GM19455 (cell line): ENCODE data around the gene PIWIL4.
A peak's percentile ranks its signal among the peaks of the same experiment; 100 is the strongest.

Source experiments
- ATAC-seq: cut with Tn5 transposase; IDR thresholded peaks from one replicate; pipeline ENCODE4 v1.9.1; 2021; ENCODE audit not compliant: unreplicated experiment

The PIWIL4 gene

DNA sequence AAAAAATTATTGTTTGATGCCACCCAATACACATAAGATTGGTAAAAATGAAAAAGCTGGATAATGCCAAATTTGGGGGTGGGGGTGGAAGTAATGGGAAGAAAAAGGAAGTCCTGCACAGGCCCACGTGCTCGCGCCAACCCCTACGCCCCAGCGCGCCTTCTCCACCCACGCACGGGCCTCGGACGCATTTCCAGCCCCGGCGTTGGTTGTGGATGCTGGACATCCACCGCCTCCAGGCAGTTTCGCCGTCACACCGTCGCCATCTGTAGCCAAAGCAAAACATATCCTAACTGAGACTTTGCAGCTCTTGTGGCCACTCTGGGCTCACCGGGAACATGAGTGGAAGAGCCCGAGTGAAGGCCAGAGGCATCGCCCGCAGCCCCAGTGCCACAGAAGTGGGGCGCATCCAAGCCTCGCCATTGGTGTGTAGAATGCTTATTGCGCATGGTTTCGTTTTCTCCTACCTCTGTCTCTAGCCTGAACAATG lies at the start of gene PIWIL4:
Gene PIWIL4 (plus strand): TSS at position 188 of the 490 bp plus-strand sequence. CDS start 151 bp downstream, at position 339.
- no peak for ATAC-seq

DNA sequence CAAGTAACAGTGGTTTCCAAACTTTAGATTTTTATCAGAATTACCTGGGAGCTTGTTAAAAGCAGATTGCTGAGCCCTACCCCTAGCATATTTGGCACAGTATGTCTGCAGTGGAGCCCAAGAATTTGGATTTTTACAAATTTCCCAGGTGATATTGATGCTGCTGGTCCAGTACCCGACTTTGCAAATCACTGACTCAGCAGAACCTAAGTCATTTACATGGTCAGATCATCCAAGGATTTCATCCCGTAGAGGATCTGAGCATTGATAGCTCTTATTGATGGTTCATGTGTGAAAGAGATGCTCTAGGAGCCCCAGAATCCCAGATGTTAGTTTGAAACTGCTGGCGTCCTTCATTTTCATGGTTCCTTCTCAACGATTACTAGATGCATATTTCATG lies 48.9 kb upstream of the PIWIL4 start:
- ATAC-seq, result no peak

DNA sequence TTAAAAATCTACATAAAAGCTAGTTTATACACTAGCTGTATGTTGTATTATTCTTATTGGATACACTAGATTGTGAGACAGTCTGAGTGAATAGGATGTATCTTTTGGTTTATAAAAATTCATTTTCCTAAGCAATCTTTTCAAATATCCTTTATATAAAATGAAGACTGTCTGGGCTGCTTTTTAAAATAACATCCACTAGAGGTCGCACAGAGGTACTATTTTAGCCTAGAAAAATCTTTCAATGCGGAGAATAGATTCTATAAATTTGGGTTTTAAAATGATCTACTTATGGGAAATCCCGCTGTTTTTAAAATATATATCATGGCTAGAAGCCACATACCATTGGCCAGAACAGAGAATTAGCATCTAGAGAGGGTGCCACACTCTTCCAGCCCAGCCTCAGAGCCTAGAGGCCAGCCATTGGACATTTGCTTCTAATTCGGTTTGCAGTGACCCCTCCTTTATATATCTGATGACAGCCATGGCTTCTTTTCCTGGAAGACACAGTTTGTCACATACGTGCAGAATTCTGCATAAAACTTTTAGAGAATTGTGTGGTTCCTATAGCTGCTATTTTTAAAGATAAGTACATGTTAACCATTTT lies 47.6 kb upstream of the PIWIL4 start:
- ATAC-seq, result no peak

DNA sequence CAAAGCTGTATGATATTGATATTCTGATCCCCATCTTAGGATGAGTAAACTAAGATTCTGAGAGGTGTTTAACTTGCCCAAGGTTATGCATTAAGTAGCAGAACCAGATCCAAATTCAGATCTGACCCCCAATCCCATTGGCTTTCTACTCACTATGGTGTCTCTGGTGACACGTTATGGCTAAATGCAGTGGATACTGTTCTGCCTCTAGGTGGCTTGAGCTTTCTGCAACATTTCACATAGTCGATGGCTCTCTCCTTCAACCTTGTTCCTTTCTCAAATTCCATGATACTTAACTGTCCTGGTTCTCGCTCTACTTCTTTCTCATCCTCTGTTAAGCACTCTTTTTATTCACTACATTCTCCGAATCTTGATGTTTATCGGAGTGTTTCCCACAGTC lies 45.5 kb upstream of the PIWIL4 start:
- ATAC-seq, result no peak

DNA sequence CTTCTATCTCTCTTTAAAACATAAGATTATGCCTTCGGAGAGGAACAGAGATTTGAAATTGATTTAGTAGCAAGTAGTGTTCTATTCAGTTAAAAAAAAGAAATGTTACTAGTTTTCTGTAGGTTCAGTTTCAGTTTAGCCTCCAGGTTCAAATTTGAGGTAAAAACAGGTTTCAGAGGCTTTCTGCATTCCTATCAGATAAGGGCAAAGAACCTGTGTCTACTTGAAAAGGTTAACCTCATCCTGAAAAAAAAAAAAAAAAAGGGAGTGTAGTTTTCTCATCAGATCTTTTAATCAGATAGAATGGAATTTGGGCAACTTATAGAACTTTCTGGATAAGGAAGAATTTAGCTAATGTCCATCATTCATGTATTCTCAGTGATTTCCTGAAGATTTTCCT lies 42.8 kb upstream of the PIWIL4 start:
- no peak for ATAC-seq

DNA sequence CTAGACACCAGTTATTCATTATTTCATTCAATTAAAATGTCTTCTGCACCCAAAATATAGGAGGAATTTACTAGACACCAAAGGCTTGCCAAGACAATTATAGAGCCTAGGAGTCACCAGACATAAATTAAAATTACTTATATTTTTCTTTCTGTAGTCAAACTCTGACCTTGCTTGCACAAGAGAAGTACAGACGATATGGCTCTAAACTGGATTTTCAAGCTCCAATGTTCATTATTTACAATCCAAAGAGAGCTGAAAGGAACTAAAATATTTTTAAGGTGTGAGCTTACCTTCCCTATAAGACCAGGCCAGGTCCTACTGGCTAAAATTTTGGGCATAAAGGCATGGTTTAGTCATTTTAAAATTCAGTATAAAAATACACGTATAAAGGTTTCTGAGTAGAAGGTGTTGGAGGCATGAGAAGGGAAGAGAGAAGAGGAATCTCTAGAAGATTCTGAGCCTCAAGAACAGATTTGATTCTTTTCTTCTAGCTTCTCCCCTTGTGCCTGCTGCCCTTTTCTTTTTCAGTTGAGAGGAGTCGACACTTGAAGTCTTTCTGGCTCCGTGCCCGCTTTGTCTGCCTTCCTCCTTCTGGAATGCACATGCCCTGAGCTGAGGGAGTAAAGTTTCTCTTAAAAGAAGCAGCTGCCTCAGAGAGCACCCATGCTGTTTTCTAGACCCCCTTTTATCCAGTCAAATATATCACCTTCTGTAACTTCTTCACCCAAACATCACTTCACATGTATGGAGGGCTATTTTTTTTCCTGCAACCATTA lies 41.4 kb upstream of the PIWIL4 start:
- ATAC-seq, result no peak

DNA sequence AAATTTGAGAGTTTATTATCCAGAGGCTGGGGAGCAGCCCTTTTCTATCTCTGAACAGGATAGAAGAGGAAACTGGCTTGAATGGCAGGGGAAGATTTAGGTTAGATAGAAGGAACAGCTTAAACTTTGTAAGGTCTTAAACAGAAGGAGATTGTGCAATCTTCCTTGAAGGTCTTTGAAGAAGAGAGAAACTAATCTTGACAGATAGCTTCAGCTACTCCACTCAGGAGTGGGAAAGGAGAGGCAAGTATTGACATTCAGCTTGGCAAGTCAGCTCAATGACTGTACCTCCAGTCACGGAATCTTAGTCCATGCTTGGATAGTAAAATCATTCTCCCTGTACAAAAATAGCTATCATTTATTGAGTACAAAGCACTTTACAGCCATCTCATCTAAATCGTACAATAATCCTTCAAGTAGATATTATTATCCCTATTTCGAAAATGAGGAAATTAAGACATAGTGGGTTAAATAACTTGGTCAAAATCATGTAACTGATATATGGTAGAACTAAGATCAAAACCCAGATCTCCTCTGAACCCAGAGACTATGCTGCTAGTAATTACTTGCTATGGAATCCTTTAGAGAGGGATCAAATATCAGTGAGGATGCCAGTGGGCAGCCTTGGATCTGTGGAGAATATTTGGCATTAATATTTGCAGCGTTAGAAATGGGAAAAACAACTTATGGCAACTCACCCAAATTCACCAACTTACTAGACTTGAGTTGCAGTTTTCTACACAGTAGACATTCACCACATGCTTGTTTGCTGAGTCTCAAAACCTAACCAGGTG lies 40.3 kb upstream of the PIWIL4 start:
- ATAC-seq, result no peak

DNA sequence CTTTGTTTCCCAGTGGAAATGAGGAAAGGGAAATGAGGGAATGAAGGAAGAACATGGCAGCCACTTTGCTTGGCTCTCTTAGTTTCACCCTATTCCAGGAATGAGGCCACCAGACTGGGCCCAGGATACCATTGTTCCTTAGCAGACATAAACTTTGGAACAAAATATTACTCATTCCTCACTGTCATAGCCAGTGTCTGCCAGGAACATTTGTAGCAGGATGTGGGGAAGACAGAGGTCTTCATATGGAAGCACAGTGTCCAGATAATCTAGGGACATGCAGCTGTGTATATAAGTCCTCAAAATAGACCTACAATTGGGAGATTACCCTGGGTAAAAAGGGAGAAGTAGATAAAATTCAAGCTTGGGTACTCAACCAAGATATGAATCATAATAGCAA lies 38.6 kb upstream of the PIWIL4 start:
- ATAC-seq, result no peak

DNA sequence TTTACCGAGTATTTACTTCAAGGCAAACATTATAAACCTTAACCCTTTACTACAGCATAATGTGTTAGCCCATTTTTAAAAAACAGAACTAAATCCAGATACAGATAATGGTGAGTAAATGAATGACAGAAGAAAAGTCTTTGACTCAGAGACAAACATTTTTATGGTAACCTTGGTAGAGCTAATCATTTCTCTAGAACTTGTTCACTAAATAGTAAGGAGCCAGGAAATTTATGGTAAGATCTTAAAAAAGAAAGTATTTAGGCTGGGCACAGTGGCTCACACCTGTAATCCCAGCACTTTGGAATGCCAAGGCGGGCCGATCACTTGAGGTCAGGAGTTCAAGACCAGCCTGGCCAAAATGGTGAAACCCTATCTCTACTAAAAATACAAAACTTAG lies 35.0 kb upstream of the PIWIL4 start:
- no peak for ATAC-seq

DNA sequence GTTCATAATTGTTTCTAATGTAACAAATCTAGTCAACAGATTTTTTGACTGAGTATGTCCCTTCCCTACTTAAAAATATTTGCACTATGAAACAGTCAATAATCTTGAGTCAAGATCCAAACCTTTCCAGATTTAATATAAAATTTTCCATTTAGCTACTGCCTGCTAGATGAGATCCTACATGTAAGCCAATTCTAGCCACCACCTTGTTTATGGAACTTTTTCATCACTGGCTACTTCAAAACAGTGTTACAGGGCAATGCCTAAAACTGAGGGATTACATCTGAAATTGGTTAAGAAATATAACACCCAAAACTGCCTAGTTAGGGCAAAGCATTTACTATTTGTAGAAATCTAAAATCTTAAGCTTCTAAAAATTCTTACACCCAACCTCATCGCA lies 34.0 kb upstream of the PIWIL4 start:
- no peak for ATAC-seq

DNA sequence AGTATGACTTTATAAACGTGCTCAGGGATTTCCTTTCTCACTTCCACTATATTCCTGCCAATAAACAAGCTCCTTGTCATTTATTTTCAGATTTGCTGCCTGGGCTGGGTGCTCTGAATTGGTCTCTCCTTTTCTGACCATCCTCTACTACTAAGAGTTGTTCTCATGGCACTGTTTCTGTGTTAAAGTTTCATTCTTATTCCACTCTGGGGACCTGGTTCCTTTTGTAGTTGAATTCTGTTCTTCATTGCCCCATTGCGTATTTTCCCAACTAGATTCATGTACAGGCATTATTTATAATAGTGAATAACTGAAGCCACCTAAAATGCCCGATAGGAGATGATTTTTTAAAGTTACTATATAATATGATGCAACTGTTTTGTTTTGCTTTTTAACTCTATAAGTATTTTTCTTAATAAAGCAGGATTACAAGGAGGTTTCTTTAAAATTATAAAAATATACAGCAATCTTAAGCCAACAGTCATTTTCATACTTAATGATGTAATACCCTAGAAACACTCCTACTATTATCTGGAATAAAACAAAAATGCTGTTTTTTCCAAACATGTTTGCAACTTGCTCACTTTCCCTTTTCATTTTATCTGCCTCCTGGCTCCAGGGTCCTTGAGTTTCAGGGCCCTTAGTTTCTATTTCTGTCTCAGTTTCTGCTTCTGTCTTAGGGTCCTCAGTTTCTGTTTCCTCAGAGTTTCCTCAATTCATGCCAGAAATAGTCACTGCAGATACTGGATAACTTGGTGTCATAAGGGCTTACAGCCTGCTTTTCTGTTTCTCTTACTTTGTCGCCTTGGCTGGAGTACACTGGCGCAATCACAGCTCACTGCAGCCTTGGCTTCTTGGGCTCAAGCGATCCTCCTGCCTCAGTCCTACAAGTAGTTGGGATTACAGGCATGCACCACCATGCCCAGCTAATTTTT lies 33.2 kb upstream of the PIWIL4 start:
- no peak for ATAC-seq

DNA sequence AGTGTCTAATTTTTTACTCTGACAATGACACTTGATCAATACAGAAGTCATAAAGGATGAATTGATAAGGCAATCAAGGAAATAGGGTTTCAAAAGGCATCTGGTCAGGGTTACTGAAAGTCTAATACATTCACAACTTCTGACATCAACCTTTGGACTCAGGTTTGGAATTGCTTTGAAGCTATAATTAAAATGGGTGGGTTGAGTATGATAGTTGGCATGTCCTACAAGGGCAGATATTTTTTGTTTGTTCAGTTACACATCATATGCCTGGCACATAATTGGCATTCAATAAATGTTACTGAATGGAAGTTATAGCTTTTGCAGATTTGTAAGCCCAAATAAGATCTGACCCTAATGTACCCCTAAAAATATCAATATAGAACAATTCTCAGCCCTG lies 30.8 kb upstream of the PIWIL4 start:
- no peak for ATAC-seq

DNA sequence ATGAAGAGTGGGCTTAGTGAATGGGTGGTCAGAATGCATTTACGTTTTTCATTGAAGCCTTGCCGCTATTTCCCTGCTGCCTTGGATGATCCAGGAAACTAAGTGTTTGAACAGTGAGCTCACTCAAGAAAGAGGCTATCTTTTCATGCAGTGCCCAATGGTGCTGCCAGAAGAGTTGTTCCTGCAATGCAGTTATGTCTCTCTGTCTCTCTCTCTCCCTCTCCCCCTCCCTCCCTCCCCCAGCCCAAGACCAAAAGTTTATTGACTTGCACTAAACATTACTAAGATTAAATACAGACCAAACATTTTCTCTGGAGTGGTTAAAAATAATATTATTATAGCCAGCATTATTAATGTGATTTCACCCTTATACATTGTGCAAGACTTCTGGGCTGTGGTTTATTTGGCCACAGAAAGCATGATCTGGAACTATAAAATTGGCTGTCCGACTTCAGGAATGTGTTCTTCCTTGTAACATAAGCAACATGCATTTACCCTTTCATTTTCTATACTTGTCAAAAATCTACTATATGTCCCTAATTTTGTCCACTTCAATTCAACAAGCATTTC lies 30.1 kb upstream of the PIWIL4 start:
- no peak for ATAC-seq

DNA sequence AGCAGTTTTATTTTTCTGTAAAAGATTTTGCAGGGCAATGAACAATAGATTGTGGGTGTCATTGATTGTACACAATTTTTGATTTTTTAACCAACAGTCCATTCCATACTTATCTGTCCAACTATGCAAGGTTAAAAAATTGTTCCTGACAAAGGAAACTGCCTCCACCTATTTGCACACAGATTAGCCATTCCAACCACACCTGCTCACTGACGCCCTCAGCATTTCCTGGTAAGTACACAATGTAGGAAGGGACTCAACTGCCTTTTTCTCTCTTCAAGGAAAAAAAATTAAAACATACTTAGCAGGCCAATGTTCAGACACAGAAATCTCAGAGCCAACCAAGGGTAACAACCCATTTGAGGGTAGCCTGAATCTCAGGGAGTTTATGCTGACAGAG lies 27.7 kb upstream of the PIWIL4 start:
- no peak for ATAC-seq

DNA sequence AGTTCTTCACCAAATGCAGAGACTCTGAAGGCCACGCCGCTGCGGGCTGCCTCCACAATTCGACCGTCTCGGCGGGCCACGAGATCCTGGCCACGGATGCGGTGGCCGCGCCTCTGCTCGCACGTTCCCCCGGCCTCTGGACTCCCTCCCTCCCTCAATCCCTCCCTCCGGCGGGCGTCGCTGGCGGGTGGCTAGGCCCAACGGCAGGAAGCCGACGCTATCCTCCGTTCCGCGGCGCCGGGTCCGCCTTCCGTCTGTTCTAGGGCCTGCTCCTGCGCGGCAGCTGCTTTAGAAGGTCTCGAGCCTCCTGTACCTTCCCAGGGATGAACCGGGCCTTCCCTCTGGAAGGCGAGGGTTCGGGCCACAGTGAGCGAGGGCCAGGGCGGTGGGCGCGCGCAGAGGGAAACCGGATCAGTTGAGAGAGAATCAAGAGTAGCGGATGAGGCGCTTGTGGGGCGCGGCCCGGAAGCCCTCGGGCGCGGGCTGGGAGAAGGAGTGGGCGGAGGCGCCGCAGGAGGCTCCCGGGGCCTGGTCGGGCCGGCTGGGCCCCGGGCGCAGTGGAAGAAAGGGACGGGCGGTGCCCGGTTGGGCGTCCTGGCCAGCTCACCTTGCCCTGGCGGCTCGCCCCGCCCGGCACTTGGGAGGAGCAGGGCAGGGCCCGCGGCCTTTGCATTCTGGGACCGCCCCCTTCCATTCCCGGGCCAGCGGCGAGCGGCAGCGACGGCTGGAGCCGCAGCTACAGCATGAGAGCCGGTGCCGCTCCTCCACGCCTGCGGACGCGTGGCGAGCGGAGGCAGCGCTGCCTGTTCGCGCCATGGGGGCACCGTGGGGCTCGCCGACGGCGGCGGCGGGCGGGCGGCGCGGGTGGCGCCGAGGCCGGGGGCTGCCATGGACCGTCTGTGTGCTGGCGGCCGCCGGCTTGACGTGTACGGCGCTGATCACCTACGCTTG lies 23.2 kb upstream of the PIWIL4 start, which contains the start of gene FUT4:
Gene FUT4 (plus strand): TSS at position 227 of the 951 bp plus-strand sequence. CDS start 213 bp downstream, at position 440.
- peak; percentile 88 for ATAC-seq

DNA sequence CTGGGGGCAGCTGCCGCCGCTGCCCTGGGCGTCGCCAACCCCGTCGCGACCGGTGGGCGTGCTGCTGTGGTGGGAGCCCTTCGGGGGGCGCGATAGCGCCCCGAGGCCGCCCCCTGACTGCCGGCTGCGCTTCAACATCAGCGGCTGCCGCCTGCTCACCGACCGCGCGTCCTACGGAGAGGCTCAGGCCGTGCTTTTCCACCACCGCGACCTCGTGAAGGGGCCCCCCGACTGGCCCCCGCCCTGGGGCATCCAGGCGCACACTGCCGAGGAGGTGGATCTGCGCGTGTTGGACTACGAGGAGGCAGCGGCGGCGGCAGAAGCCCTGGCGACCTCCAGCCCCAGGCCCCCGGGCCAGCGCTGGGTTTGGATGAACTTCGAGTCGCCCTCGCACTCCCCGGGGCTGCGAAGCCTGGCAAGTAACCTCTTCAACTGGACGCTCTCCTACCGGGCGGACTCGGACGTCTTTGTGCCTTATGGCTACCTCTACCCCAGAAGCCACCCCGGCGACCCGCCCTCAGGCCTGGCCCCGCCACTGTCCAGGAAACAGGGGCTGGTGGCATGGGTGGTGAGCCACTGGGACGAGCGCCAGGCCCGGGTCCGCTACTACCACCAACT lies 22.4 kb upstream of the PIWIL4 start:
- no peak for ATAC-seq

DNA sequence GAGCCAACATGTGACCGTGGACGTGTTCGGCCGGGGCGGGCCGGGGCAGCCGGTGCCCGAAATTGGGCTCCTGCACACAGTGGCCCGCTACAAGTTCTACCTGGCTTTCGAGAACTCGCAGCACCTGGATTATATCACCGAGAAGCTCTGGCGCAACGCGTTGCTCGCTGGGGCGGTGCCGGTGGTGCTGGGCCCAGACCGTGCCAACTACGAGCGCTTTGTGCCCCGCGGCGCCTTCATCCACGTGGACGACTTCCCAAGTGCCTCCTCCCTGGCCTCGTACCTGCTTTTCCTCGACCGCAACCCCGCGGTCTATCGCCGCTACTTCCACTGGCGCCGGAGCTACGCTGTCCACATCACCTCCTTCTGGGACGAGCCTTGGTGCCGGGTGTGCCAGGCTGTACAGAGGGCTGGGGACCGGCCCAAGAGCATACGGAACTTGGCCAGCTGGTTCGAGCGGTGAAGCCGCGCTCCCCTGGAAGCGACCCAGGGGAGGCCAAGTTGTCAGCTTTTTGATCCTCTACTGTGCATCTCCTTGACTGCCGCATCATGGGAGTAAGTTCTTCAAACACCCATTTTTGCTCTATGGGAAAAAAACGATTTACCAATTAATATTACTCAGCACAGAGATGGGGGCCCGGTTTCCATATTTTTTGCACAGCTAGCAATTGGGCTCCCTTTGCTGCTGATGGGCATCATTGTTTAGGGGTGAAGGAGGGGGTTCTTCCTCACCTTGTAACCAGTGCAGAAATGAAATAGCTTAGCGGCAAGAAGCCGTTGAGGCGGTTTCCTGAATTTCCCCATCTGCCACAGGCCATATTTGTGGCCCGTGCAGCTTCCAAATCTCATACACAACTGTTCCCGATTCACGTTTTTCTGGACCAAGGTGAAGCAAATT lies 21.7 kb upstream of the PIWIL4 start:
- no peak for ATAC-seq

DNA sequence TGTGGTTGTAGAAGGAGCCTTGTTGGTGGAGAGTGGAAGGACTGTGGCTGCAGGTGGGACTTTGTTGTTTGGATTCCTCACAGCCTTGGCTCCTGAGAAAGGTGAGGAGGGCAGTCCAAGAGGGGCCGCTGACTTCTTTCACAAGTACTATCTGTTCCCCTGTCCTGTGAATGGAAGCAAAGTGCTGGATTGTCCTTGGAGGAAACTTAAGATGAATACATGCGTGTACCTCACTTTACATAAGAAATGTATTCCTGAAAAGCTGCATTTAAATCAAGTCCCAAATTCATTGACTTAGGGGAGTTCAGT lies 21.1 kb upstream of the PIWIL4 start:
- ATAC-seq, result no peak
